Cerebellar cortex (tissue), 1 donor: ENCODE data around the gene FAM24B.

Experiments used
- DNase-seq: peaks from one replicate; pipeline ENCODE4 v3.0.0-alpha.2; 2015; ENCODE audit warnings: low spot score

The FAM24B gene

DNA sequence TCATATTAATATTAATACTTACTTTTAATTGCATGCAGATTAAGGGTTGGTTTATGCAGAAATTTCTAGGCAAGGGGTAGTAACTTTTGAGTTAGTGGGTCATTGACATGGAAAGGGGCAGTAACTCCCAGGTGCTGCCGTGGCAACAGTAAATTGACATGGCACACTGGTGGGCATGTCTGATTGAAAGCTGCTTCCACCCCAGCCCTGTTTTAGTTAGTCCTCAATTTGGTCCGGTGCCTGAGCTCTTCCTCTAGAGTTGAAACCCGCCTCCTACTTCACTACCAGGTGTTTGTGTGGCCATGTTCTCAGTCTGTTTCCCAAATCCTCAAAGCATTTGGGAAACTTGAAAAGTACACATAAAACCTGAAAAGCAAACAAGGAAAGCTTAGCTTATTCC lies 52.1 kb downstream of the FAM24B start:
- no peak for DNase-seq

DNA sequence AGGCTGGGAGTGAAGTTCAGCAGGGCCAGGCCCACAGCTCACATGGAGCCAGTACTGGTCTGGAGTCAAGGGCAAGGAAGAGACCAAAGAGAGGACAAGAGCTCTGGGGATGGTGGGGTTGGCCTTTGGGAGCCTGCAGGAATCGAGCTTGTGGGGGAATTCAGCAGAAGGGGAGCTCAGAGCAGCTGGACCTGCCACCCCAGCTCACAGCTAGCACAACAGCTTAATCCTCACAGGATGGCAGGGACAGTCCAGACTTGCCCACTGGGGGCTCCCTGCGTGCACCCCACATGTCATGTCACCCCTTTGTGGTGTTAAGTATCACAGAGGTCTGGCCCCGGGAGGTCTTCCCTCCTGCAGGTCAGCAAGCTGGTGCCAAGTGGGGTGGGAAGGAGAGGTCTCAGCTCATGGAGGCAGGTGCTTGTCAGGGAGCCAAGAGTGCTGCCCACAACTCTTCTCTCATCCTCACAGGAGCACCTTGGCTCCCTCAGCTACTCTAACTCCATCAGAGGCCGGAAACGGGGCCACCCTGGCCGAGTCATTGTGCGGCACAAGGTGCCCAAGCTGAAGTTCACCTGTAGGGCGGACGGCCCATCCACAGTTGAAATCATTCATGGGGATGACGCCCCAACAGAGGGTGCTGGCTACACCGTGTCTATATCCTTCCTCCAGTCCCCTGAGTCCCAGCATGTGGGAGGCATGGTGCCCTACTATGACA lies 56.2 kb downstream of the FAM24B start:
- DNase-seq = no peak

DNA sequence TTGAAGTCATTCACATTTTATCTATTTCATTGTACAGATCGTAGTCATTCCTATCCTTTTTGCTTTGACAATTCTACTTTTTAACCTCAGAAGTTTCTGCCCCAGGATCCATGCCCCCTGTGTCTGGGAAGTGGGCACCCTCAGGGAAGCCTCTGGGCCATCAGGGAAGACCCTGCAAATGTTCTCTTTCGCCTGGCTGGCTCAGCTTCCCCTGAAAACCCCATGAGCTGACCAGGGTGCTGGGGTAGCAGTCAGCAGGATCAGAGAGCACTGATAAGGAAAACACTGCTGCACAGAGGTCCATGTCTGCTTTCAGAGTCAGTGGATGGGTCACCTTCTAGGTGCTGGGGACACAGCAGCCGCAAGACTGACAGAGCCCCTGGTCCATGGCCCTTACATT lies 57.6 kb downstream of the FAM24B start:
- no peak for DNase-seq

DNA sequence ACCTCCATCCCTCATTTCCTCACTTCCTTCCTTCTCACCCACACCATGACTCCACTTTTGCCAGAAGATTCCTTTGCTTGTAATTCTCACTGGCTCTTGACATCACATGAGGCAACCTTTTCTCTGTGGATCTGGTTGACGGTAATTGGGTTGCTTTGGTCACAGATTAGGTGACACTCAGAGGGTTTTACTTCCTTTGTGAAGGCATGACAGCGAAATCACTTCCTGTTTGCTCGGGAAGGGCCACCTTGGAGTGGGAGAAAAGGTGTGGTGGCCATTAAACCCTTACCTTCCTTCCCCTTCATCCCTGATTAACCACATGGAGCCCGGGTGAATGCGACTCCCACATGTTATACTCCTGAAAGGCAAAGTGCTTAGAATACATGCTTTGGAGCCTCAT lies 63.9 kb downstream of the FAM24B start:
- DNase-seq = no peak

DNA sequence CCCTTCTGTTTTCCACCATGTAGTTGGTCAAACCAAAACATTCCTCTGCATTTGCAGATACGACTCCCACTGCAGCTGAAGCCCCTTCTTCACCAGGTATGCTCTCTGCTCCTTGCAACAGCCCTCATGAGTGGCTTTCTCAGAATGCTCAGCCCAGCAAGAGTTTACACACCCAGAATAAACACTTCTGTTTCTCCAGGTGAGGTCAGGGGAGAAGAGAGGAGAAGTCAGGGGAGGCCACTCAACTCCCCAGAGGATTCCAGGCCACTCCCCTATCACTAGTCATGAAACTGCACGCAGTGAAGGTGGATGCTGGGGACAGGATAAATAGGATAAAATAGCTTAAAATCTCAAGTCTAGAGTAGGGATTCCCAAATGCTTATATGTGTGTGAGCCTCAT lies 64.9 kb downstream of the FAM24B start:
- no peak for DNase-seq

DNA sequence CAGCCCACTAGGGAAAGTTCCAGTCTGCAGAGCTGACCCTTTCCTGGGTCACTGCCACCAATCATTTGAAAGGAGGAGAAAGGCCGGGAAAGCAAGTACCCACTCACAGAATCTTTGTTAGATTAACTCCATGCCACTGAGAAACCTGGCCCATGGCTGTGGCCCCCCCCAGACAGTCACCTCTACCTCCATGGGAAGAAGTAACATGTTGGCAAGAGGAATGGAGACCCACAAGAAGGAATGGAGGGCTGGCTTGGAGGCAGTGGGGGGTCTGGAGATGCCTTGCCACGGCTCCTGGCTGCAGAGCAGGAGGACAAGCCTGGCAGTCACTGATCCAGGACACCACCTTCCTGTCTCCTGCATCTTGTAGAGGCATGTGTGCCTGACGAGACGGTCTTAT lies 66.6 kb downstream of the FAM24B start:
- no peak for DNase-seq

DNA sequence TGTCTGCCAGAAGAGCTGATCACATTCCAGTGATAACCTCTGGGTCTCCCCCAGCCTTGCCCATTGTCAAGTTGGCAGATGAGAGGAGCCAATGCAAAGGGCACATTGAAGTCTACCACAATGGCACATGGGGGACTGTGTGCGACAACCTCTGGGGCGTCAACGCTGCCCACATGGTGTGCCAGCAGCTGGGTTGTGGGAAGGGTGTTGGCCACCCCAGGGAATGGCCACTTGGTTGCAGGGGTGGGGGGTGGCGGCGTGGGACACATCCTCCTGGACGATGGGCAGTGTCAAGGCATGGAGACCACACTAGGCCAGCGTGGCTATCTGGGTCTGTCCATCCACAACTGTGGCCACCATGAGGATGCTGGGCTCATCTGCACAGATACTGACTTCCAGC lies 77.1 kb downstream of the FAM24B start:
- DNase-seq = no peak
